ENCODE measurements around the gene CTIF.
A peak's percentile ranks its signal among the peaks of the same experiment; 100 is the strongest.

The CTIF gene

GRCh38 chr18:48789259-48789812 is 250.5 kb downstream of the CTIF start:
- DNase-seq (ENCODE audit: low spot score) = no peak

DNA sequence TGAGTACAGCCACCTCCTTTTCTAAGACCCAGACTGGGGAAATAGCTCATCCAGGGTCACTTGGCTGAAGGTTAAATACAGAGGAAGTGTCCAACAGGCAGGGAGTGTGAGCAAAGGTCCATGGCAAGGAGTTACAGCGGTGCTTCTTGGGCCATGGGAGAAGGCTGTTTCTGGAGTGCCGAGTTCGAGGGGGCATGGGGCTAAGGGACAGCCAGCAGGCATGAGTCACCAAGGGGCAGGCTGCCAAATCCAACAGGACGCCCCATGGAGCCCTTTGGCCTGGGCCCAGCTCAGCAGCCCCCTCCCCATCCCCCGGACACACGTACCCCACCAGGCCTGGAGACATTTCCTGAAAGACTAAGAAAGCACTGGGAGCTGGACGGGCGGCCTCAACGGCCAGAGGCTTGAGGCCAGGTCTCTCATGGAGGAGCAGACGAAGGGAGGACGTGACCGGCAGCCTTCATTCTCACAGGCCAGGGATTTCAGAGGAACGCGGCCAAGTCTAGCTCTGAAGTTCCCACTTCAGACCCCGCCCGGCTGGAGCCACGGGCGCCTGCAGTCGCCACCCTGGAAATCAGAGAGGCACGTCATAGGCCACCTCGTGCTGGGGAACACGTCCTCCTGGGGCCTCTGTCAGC is 251.5 kb downstream of the CTIF start:
- DNase-seq (ENCODE audit: low spot score) = no peak

- DNase-seq (ENCODE audit: low spot score) = no peak
These were observed 252.2 kb downstream of the CTIF start for GRCh38 chr18:48790869-48791635.

DNA sequence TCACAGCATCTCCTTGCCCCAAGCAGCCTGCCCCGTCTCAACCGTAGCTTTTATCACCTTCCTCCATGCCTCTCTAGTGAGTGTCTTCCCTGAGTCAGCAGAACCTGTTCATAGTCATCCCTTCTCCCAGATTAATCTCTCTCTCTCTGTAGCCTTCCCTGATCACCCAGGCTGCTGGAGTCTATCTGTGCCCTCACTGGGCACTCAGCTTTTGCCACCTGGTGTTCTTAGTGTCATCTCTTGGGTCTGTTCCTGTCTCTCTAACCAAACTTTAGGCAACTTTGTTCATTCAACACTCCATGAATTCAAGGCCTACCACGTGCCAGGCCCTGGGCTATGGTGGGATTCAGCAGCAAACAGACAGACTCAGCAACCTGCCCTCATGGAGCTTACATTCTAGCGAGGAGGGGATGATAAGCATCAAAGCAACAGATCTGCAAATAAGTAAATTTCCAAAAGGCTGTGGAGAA is 252.8 kb downstream of the CTIF start:
- DNase-seq (ENCODE audit: low spot score) = no peak

- DNase-seq (ENCODE audit: low spot score) = no peak
These were observed 253.3 kb downstream of the CTIF start for GRCh38 chr18:48792141-48792540.

GRCh38 chr18:48792611-48793380 is 254.0 kb downstream of the CTIF start:
- DNase-seq (ENCODE audit: low spot score) = no peak

- DNase-seq (ENCODE audit: low spot score) = no peak
These were observed 255.6 kb downstream of the CTIF start for GRCh38 chr18:48794251-48794970.

DNA sequence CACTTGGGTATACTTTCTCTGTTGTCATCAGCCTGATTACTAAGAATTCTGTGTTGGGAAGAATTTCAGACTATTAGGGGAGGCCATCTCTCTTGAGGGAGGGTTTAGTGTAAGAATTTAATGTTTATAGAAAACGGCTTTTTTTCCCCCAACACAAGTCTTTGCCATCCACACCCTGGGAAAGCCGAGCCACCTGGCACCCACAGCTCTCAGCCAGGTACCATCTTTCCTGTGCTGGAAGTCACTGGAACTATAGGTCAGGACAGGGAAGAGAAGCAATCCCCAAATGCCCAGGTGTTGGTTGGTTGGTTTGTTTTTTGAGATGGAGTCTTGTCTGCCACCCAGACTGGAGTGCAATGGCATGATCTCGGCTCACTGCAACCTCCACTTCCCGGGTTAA is 256.9 kb downstream of the CTIF start:
- DNase-seq (ENCODE audit: low spot score) = no peak

GRCh38 chr18:48796491-48797205 is 257.8 kb downstream of the CTIF start:
- DNase-seq (ENCODE audit: low spot score) = no peak

DNA sequence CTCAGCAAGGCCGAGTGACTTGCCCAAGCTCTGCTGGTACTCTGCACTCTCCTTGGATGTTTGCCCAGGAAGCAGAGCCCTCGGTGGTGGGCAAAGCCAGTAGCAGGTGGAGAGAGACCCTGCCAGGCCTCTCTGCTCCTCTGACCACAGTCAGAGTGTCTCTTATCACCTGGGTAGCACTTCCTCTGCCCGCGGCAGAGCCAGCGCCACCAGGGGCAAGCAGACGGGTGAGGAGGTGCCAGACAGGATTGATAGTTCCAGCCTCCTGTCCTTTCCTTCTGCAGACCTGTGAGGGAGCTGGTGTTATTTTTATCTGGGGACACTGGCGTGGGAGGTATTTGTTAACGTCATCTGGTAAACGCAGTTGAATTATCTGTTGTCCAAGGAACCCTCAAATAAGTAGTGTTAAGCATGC is 259.0 kb downstream of the CTIF start:
- no peak for DNase-seq (ENCODE audit: low spot score)

- DNase-seq (ENCODE audit: low spot score) = no peak
These were observed 259.8 kb downstream of the CTIF start for GRCh38 chr18:48798334-48799245.

DNA sequence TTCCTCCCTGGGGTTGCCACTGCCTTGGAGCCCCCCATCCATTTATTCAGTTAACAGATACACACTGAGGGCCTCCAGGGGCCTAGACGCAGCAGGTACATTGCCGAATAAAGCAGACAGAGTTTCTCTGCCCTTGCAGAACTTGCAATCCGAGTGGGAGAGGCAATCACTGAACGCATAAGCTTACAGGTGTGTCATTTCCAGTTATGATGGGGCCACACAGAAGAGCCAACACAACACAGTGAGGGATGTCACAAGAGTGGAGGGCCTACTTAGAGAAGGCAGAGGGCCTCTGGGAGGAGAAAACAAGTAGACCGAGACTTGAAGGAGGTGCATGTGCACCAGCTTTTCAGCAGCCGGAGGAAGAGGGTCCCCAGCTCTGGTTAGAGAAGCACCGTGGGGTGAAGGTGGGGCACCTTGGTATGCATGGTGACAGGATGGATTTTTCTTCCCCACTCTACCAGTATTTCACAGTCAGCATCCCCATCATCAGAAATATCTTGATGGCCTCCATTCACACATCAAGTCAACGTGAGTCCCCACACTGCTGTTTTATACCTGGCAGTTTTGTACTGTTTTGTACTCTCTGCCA is 261.0 kb downstream of the CTIF start:
- no peak for DNase-seq (ENCODE audit: low spot score)

- no peak for DNase-seq (ENCODE audit: low spot score)
These were observed 261.6 kb downstream of the CTIF start for GRCh38 chr18:48800466-48800865.

- peak; percentile 69 for DNase-seq (ENCODE audit: low spot score)
These were observed 262.3 kb downstream of the CTIF start for GRCh38 chr18:48800876-48801727.

DNA sequence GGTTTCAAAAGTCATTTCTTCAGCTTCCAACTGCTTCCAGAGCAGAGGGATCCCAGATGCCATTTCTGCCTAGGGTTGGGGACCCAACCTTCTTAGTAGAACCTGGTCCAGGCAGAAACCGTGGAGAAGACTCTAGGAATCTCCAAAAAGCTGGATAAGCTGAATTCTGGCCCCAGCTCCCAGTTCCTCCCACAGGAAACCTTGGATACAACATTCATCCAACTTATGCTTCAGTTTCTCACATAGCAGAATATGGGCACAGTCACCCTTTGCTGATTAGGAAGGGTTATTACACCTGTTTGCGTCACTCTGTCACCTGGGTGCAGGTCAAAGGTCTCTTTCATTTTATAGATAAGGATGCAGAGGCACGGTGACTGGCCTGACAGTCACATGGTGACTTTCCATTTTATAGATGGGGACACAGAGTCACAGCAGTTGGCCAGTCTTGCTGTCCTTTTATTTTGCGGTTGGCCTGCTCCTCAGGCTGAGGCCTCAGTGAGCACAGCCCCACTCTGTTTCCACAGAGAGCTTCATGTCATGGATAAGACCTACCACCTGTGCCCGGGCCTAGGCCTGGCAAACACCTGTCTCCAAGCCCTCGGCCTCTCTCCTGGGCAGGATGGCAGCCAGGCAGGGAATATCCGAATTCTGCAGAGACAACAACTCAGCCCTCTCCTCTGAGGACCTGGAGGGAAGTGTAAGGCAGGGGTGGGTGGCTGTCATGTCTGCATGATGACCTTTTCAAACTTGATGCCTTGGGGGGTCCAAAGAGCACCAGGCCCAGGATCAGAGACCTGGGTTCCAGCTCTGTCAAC is 263.1 kb downstream of the CTIF start:
- DNase-seq (ENCODE audit: low spot score) = no peak

GRCh38 chr18:48802543-48803290 is 263.9 kb downstream of the CTIF start:
- no peak for DNase-seq (ENCODE audit: low spot score)

- DNase-seq (ENCODE audit: low spot score) = no peak
These were observed 264.7 kb downstream of the CTIF start for GRCh38 chr18:48803518-48803917.

Measured in AG08396 (cell line).